OCI-LY7 (cell line): ENCODE results near the gene SALL3.

Source experiments
- EZH2phosphoT487 ChIP-seq: fragments of 200-600 bp; sonication (generic); IDR thresholded peaks from 2 replicates; pipeline ENCODE4 v1.6.1; 2018; ENCODE audit warnings: low read depth, borderline replicate concordance, mild to moderate bottlenecking, mixed run types, antibody characterized with exemption, low read length, moderate library complexity, mixed read lengths
- TF ChIP-seq, protein P1 (sequence below): fragments of 200-600 bp; sonication (generic); conservative IDR thresholded peaks from 2 replicates; pipeline ENCODE4 v1.5.1; 2014; ENCODE audit warnings: mild to moderate bottlenecking, antibody characterized with exemption, low read length, moderate library complexity, mixed read lengths

DNA sequence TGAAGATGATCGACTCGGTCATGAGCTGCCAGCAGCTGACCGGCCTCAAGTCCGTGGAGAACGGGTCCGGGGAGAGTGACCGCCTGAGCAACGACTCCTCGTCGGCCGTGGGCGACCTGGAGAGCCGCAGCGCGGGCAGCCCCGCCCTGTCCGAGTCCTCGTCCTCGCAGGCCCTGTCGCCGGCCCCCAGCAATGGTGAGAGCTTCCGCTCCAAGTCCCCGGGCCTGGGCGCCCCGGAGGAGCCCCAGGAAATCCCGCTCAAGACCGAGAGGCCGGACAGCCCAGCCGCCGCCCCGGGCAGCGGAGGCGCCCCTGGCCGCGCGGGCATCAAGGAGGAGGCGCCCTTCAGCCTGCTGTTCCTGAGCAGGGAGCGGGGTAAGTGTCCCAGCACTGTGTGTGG is 14.9 kb downstream of the SALL3 start:
- TF ChIP-seq, protein P1, sequence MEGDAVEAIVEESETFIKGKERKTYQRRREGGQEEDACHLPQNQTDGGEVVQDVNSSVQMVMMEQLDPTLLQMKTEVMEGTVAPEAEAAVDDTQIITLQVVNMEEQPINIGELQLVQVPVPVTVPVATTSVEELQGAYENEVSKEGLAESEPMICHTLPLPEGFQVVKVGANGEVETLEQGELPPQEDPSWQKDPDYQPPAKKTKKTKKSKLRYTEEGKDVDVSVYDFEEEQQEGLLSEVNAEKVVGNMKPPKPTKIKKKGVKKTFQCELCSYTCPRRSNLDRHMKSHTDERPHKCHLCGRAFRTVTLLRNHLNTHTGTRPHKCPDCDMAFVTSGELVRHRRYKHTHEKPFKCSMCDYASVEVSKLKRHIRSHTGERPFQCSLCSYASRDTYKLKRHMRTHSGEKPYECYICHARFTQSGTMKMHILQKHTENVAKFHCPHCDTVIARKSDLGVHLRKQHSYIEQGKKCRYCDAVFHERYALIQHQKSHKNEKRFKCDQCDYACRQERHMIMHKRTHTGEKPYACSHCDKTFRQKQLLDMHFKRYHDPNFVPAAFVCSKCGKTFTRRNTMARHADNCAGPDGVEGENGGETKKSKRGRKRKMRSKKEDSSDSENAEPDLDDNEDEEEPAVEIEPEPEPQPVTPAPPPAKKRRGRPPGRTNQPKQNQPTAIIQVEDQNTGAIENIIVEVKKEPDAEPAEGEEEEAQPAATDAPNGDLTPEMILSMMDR = no peak
- no peak for TF ChIP-seq EZH2phosphoT487
